Measurements from ENCODE around the gene NGFR. TPM values are rescaled to one million over a fixed set of nuclear protein-coding genes. Genes with fewer than 3 reads are reported as not detected.

The NGFR gene
- total and polyA plus RNA-seq, 8 donors, result 2.7 to 16.2 (median 11.3) TPM

GRCh38 chr17:49546546-49547535 lies 51.7 kb downstream of the NGFR start:
- peaks cover 0 to 7% of the 10 kb centered on the region in 2 donors for H3K27me3 ChIP-seq
- no peaks in the 10 kb centered on the region for H3K9me3 ChIP-seq
- TF ChIP-seq CTCF (IDR thresholded peaks at IDR 0.05), result no peak
- no peaks in the 10 kb centered on the region for H3K36me3 ChIP-seq
- H3K4me1 ChIP-seq, result no peaks in the 10 kb centered on the region
- no peak overlapping the region for H3K4me3 ChIP-seq
- no peak for DNase-seq
- ATAC-seq, result no peak
- H3K27ac ChIP-seq, result no peak overlapping the region
- intact Hi-C loops (cut with DNase I), result no loop called here

GRCh38 chr17:49547566-49547965 lies 52.5 kb downstream of the NGFR start:
- H3K4me1 ChIP-seq, result no peaks in the 10 kb centered on the region
- no peak for TF ChIP-seq CTCF (IDR thresholded peaks at IDR 0.05)
- ATAC-seq (no peak), DNase-seq (no peak)
- H3K27ac ChIP-seq, result no peak overlapping the region
- no peaks in the 10 kb centered on the region for H3K9me3 ChIP-seq
- intact Hi-C loops (cut with DNase I), result no loop called here
- H3K27me3 ChIP-seq, result peaks cover 0 to 7% of the 10 kb centered on the region in 2 donors
- H3K4me3 ChIP-seq, result no peak overlapping the region
- H3K36me3 ChIP-seq, result no peaks in the 10 kb centered on the region

- intact Hi-C loops (cut with DNase I), result no loop called here
- ATAC-seq, result no peak
These were observed 53.0 kb downstream of the NGFR start for GRCh38 chr17:49548051-49548505.

GRCh38 chr17:49548506-49549310 lies 53.6 kb downstream of the NGFR start:
- peak; percentile 66 for ATAC-seq
- intact Hi-C loops (cut with DNase I), result no loop called here
- no peaks in the 10 kb centered on the region for H3K9me3 ChIP-seq

More at GRCh38 chr17:49548051-49548505, 53.0 kb downstream of the NGFR start:
- no peak for DNase-seq
- Histone ChIP-seq H3K4me3 (no peak overlapping the region), H3K27ac (no peak overlapping the region), H3K27me3 (peaks cover 0 to 7% of the 10 kb centered on the region in 2 donors), H3K36me3 (no peaks in the 10 kb centered on the region), H3K9me3 (no peaks in the 10 kb centered on the region), H3K4me1 (no peaks in the 10 kb centered on the region)
- TF ChIP-seq CTCF (IDR thresholded peaks at IDR 0.05), result no peak

More at GRCh38 chr17:49548506-49549310, 53.6 kb downstream of the NGFR start:
- no peak overlapping the region for H3K4me3 ChIP-seq
- peaks cover 0 to 7% of the 10 kb centered on the region in 2 donors for H3K27me3 ChIP-seq
- H3K36me3 ChIP-seq, result no peaks in the 10 kb centered on the region
- DNase-seq, result no peak
- no peak overlapping the region for H3K27ac ChIP-seq
- no peaks in the 10 kb centered on the region for H3K4me1 ChIP-seq
- TF ChIP-seq CTCF (IDR thresholded peaks at IDR 0.05), result peak; percentile 31 to 38

Data from left lung (tissue), 10 donors.